HG03558 (cell line): ENCODE measurements around the gene NELFCD.
A peak's percentile ranks its signal among the peaks of the same experiment; 100 is the strongest.

Experiments used
- ATAC-seq: cut with Tn5 transposase; IDR thresholded peaks from one replicate; pipeline ENCODE4 v1.9.1; 2021; ENCODE audit warnings: moderate number of reproducible peaks; ENCODE audit not compliant: unreplicated experiment; ENCODE audit errors: extremely low read depth

NELFCD gene

GRCh38 chr20:59042151-59042795, 61.2 kb downstream of the NELFCD start, which contains the start of gene PRELID3B:
Gene PRELID3B, minus strand, starts transcription at chr20:59042786. Its CDS starts 56 bp downstream, at chr20:59042730.
- ATAC-seq, result peak; percentile 22

DNA sequence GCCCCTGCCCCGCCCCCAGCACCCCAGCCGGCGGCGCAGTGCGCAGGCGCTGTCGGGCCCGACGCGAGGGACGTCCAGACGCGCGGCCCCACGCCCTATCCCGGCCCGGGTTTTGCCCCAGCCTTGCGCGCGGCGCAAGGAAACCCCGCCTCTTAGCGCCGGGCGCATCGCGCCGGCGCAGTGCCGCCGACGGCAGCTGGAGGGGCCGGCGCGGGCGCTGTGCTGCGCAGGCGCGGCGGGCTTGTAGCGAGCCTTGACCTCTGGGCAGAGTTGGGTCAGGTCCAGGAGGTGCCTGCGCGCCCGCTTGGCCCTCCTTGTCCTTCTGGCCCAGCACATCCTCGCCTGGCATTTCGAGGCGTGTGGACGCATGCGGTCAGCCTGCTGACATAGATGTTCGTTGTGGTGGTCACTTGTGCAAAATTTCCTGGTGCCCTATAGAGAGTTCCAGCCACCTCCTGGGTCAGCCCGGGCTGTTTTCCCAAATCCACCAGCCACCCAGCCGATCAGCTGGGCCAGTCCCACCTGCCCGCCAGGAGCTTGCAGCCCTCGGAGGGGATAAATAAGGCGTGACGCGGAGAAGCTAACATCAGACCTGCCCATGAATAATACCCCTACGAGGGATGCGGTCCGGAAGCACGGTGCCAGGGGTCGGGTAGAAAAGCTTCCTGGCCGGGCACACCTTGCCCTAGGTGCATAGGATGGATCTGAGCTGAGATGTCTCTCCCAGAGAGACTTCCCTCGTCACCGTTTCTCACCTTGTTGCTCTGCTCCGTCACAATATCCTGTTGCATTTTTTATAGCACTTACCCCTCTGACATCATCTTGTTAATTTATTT, 62.0 kb downstream of the NELFCD start:
- peak; percentile 79 for ATAC-seq

DNA sequence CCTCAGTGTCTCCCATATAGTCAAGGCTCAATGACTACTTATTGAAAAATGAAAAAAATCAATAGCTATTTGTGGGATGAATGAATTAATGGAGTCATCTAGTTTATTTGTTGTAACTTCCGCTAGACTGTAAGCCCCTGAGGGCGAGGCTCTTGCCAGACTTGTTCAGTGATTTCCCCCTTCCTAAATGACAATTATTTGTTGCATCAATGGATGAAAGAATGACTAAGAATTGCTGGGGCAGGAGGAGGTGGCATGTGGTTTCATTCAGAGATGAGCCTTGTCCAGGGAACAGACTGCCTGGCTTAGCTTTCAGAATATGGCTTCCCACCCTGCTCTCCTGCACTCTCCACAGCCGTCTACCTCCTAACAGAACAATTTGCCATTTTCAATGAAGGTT, 62.6 kb downstream of the NELFCD start:
- ATAC-seq, result no peak

DNA sequence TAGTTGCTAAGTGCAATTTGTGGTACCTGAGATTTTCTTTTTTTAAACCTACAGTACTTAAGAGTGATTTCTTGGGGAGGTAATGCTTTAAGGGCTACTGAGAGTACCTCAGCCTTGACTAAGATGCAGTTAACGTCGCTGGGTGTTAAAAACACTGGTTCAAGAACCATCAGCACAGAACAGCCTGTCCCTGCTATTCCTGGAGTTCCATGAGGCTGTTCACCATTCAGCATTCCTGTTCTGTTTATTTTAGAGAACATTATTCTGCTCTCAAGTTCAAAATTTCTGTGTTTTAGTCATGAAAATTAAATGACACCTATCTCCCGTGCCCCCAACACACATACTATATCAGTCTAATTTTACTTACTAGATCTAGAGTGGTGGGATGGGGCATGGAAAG, 63.2 kb downstream of the NELFCD start:
- ATAC-seq, result no peak
